NCI-H1694 (cell line): ENCODE data around the gene AP4E1.
"Not testable (repeated sequence)": the region's sequence is repeated elsewhere in the genome, so short reads cannot be mapped to it uniquely, and the experiment has no call there.

Experiments
- DNase-seq: peaks from one replicate; lab custom pipeline; 2025; lab: John Stamatoyannopoulos, UW

AP4E1 gene

DNA sequence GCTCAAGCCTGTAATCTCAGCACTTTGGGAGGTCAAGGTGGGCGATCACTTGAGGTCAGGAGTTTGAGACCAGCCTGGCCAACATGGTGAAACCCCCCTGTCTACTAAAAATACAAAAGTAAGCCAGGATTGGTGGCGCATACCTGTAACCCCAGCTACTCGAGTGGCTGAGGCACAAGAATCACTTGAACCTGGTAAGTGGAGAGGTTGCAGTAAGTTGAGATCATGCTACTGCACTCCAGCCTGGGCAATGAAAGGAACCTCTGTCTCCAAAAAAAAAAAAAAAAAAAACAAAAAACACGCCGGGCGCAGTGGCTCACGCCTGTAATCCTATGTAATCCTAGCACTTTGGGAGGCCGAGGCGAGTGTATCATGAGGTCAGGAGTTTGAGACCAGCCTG is 18.9 kb upstream of the AP4E1 start:
- no peak for DNase-seq

DNA sequence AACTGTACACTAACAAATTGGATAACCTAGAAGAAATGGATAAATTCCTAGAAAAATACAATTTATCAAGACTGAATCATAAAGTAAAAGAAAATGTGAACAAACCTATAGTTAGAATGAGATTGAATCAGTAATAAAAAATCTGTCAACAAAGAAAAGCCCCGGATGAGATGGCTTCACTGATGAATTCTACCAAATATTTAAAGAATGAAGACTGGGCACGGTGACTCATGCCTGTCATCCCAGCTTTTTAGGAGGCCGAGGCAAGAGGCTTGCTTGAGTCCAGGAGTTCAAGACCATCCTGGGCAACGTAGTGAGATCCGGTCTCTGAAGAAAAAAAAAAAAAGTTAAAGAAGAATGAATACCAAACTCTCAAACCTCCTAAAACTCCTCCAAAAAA is 17.7 kb upstream of the AP4E1 start:
- DNase-seq = no peak

DNA sequence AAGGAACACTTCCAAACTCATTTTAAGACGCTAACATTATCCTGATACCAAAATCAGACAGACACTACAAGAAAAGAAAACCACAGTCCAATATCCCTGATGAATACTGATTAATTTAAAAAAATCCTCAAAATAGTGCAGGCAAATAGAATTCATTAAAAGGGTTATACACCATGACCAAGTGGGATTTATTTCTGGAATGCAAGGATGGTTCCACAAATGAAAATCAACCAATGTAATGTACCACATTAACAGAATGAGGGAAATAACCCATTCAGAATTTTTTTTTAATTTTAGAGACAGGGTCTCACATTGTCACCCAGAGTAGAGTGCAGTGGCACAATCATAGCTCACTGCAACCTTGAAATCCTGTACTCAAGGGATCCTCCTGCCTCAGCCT is 17.3 kb upstream of the AP4E1 start:
- DNase-seq = no peak

DNA sequence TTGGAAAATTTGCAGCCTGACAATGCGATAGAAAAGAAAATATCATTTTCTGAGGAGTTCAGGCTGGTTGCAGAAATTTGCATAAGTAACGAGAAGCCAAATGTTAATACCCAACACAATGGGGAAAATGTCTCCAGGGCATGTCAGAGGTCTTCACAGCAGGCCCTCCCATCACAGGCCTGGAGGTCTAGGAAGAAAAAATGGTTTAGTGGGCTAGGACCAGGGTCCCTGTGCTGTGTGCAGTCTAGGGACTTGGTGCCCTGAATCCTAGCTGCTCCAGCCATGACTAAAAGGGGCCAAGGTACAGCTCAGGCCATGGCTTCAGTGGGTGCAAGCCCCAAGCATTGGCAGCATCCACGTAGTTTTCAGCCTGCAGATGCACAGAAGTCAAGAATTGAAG is 14.5 kb upstream of the AP4E1 start:
- DNase-seq = no peak

DNA sequence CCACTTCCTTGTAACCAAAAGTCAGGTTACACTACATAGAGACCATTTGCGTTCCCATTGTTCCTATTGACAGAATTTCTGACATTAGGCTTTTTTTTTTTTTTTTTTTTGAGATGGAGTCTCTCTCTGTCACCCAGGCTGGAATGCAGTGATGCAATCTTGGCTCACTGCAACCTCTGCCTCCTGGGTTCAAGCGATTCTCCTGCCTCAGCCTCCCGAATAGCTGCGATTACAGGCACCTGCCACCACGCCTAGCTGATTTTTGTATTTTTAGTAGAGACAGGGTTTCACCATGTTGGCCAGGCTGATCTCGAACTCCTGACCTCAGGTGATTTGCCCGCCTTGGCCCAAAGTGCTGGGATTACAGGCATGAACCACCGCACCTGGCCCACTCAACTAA is 7.1 kb upstream of the AP4E1 start:
- DNase-seq = not testable (repeated sequence)

DNA sequence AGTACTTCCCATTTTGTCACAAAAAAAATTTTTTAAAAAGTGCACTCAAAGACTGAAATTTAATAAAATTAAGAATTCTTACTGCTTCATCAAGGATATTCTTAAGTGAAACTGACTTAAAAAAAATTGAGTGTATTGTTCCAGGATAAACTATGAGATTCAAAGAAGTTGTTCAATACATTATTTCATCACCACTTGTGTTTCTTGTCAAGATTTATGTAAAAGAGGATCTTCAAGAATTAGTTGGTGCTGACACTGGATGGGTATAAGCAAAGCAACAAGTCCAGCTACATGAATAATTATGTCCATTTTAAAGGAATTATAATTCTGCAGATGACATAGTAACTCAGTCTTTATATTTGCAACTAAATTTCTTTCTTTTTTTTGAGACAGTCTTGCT is 4.3 kb upstream of the AP4E1 start:
- no peak for DNase-seq

DNA sequence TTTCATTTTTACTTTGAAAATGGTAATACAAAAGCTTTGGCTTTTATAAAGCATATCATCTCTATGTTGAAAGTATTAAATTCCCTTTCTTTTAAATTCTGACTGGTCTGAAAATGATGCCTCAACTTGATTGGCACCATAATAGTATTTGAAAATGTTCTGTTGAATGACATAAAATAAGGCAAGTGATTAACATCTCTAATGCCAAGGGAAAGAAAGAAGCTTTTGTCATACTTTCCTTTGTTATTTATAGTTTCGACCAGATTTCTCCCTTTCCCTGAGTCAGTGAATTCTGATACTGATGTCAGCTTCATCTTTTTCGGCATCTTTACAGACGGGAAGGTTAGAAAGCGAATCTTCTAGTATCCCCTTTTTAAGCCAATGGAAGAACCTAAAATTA is 3.4 kb upstream of the AP4E1 start:
- DNase-seq = no peak

DNA sequence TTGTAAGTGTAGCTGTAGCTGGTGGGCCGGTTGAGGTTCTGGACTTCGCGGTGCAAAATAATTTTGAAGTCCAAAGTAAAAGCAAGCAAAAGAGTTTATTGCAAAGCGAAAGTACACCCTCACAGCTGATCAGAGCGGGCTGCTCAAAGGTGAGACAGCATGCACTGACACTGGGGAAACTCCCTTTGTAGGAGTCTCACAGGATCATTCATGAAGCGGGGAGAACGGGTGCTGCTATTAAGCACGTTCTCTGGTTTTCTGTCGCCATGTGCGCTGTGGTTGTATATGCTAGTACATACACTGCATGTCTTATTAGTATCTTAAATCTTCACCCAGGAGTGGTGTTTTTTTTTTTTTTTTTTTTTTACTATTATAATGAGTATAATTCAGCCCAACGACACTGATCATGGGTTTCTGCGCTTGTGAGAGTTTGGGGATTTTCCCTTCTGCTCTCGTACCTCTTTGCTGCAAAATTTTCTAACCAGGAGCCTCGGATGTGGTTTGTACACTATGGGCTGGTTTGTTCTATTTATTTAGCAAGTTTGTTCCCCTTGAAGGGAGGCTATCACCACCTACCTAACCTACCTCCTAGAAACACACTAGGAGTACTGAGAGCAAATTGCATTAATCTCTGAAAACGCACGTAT is 1.4 kb upstream of the AP4E1 start:
- no peak for DNase-seq

DNA sequence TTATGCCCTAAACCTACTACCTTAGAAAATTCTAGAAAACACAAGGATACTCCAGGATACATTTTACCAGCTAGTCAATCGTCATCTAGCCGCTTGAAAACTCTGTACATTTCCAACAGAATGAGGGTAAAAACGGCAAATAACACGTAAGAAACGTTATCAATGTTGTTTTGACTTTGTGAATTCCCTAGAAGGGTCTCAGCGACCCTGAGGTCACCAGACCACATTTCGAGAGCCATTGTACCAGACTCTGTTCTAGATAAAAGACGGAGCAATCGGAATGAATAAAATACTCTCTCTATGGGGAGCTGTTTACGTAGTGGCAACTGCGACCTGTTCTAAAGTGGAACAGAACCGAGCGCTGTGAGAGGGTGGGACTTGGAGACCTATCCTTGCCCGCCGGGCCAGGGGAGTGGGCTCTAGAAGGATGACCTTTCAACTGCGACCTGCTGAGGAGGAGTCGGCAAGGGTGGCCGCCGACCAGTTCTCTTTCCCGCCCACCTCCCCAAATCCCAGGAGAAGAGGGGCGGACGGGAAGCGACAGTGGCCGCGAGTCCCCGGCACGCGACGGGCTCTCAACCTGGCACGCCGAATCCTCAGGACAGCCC is 778 bp upstream of the AP4E1 start:
- no peak for DNase-seq

DNA sequence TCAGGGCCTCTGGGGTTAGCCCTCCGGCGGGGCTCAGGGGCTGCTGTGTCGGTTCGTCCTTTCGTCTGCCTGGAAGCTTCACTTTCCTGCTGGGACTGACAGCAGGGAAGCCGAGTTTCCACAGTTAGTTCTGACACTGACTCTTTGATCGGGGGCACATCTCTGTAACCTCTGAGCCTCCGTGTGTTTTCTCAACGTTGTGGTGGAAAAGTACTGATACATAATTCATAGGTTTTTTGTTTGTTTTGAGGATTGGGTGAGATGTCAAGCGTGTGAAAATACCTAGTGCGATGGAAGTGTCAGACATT is 481 bp downstream of the AP4E1 start:
- no peak for DNase-seq

DNA sequence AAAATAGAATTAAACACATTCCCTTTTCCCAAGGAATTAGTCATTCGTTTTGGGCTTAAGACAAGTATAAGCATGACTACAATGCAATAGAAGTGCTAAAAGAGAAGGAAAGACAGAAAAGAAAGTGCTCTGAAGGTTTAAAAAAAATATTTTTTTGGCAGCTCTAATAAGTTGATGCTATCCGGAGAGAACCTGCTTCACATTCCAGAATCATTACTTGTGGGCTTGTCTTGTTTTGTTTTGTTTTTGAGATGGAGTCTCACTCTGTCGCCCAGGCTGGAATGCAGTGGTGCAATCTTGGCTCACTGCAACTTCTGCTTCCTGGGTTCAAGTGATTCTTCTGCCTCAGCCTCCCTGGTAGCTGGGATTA is 1.9 kb downstream of the AP4E1 start:
- not testable (repeated sequence) for DNase-seq

DNA sequence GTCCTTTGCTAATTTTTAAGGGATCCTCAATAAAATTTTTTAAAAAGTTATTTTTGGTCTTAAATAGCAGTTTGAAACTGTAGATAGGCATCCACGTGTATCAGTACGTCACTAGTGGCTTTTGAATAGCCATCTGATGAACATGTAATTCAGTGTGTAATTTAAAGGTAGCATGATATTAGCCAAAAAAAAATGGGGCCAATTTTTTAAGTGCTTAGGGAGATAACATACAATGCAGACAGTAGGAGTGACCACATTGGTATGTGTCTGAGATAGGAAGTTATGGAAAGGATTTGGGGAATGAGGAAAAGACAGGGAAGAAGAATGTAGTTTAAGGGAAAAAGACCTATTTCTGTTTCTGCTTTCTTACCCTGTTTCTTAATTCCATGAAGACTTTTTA is 2.5 kb downstream of the AP4E1 start:
- no peak for DNase-seq

DNA sequence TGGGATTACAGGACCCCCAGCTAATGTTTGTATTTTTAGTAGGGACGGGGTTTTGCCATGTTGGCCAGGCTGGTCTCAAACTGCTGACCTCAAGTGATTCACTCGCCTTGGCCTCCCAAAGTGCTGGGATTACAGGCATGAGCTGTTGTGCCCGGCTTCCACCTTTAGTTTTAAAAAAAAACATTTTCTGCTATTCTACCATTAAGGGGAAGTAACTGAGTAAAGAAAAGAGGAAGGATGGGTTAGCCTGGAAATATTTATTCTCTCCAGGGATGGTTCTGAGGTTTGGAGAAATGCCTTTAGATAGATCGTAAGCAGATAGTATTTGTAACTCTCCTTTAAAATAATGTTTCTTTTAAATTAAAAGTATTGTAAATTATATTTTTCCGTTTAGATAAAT is 3.1 kb downstream of the AP4E1 start:
- DNase-seq = no peak

DNA sequence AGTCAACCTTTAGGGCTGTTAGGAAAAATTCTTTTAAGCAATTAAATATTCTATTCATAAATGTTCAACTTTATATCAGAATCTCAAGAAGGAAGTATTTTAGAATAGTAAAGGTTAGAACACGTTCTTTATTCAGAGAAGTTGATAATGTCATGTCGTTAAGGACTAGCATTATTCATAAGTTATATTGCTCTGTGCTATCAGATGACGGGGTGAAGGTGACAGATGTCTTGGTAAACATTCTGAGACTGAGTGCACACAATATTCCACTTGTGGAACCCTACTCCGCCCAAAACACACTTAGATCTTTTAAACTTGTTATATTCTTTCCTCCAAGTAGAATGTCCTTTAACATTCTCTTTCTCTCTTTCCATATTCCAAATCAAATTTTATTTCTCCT is 7.9 kb downstream of the AP4E1 start:
- DNase-seq = no peak

DNA sequence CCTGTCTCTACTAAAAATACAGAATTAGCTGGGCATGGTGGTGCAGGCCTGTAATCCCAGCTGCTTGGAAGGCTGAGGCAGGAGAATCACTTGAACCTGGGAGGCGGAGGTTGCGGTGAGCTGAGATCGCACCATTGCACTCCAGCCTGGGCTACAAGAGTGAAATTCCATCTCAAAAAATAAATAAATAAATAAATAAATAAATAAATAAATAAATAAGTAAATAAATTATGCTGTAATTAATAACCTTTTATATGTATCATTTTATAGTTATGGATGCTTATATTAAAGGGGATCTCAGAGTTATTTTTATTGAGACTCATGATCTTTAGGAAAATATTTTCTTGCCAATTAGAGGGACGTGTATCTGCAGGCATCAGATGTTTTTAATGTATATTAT is 10.9 kb downstream of the AP4E1 start:
- DNase-seq = not testable (repeated sequence)

DNA sequence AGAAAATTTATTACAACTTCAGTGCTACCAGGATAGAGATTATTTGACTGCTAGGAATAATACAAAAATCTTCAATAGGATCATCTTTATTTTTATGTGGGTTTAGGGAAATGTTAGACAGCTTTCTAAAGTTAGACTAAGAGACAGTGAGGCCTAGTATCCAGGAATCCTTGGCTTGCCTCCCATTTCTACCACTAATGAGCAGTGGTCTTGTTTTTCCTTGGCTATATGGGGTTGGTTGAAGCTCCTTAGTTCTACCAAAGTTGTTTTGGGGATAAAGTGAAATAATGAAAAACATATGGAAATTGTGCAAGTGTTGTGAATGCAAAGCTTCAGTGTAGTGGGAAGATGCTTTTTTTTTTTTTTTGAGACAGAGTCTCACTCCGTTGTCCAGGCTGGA is 16.8 kb downstream of the AP4E1 start:
- DNase-seq = no peak

DNA sequence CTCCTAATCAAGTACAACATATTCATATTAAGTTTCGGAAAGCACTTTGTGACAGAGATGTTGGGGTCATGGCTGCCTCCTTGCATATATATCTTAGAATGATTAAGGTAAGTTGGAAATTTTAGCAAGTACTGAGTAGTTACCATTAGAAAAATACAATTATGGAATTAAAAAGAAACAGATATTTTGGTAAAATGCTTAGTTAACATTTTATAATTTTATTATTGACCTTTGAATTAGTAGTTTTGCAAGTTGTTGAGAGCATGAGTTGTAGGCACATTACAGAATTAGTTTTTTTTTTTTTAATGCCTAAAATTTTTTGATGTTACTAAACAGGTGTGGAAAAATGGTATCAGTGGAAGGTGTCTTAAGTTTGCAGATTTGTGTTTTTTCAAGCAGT is 20.6 kb downstream of the AP4E1 start:
- no peak for DNase-seq

DNA sequence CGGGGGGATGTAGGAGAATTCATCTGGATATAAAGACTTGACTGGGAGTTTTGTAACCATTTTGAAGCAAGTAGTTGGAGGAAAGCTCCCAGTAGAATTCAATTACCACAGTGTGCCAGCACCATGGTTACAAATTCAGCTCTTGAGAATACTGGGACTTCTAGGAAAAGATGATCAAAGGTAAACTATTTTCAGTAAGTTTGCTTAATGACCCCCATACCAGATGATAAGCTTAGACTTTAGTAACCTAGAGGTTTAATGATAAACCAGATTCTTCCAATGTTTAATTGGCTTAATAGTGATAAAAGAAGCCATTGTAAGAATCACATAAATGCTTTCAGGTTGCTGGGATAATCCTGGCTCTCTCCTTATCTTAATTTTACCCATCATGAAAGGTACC is 22.3 kb downstream of the AP4E1 start:
- DNase-seq = no peak

DNA sequence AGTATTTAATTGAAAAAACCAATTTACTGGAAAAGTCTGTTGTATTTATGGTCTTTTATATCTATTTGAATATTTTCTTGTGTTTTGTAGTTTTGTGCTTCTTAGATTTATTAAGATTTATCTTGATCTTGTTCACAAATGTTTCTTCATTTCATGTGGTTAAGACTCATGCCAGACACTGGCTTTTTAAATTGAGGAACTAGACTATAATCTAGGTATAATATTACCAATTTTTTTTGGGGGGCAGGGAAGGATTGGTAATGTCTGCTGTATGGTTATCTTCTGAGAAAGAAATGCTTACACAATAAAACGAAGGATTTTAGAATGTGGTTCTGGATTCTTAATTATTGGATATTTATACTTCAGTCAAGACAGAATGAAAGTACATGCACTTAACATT is 24.9 kb downstream of the AP4E1 start:
- no peak for DNase-seq

DNA sequence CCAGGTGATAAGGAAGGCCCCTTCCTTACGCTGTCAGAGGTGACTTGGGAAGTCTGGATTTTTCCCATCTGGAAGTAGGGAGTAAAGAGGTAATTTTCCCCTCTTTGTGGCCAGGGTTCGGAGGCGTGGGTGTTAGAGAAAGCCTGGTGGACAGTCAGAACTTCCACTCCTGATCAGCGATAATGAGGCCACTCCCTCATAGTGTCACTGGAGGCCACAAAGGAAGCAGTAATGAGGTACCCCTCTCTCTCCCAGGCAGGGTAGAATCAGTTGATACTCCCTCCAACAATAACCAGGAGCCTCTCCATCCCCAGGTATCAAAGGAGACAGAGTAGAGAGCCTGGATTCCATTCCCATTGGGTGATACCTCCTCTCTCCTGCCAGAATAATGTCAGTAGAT is 30.0 kb downstream of the AP4E1 start:
- DNase-seq = no peak

DNA sequence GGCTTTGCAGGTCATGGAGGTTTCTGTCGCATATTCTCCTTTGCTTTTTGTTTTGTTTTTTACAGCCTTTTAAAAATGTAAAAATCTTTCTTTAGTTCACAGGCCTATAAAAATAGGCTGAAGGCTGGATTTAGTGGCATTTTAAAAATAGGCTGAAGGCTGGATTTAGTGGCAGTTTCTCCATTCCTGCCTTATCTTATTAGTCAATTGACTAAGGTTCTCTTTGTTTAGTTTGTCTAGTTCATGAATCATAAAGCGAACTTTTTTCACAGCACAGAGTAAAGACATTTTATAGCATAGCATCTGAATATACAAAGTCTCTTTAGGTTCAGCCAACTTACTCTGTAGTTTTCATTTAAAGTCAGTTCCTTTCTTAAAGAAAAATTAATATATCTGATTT is 31.4 kb downstream of the AP4E1 start:
- no peak for DNase-seq

DNA sequence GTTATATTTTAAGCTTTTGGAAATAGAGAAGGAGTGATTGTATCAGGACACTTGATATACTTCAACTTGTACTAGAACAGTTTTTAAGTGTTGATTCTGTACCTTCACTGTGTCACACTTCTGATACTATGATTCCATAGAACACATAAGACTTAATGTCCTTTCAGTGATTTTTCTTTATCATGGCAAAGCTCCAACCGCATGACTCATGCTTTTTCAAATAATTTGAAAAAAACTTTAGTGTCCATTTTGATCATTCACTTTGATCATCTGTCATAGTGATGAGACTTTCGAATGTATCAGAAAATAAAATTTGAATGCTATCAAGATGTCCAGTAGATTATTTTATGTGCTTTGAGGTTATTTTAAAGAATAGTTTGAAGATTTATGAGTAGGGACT is 32.0 kb downstream of the AP4E1 start:
- DNase-seq = no peak

DNA sequence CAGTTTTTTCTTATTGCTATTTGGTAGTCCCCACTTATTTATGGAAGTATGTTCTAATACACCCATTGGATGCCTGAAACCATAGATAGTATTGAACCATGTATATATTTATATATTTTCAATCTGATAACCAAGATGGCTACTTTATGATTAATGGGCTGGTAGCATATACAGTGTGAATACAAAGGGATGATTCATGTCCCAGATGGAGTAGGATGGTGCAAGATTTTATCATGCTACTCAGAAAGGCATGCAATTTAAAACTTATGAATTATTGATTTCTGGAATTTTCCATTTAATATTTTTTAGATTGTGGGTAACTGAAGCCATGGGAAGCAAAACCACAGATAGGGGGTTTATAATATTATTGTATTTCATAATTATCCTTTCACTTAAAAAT is 35.2 kb downstream of the AP4E1 start:
- no peak for DNase-seq

DNA sequence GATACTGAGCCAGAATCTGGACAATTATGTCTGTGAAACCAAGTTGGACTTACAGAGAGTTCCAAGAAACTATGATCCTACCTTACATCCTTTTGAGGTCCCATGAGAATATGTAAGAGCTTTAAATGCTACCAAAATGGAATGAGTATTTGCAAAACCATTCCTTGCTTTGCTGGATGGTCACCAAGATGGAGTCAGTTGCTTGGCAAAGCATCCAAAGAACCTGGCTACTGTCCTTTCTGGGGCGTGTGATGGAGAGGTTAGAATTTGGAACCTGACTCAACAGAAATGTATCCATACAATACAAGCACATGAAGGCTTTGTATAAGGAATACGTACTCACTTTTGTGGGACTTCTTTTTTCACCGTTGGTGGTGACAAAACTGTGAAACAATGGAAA is 36.2 kb downstream of the AP4E1 start:
- no peak for DNase-seq

DNA sequence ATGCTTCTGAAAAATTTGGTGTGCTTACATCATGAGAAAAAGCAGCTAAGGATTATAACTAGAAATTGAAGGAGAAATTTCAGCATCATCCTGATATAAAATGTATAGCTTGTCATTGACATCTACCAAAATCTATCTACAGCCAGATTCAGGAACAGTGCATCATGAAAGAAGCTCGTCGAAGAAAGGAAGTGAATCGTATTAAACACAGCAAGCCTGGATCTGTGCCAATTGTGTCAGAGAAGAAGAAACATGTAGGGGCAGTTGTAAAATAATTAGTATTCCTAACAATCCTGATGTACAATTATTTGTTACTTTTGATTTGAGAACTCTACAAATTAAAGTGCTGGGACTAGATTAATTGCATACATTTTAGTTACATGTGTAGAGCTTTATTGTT is 37.2 kb downstream of the AP4E1 start:
- DNase-seq = no peak
